Brain microvascular endothelial cell (primary cell): ENCODE measurements around the gene ABHD2.

Source experiments
- DNase-seq: peaks from one replicate; pipeline ENCODE4 v3.0.0-alpha.2; 2020
- H3K27ac ChIP-seq: fragments of 250-450 bp; sonication (Bioruptor Pico); 2 replicates; pipeline ENCODE4 v1.5.1; 2020; ENCODE audit warnings: mild to moderate bottlenecking, moderate library complexity
- H3K27me3 ChIP-seq: fragments of 250-450 bp; sonication (Bioruptor Pico); replicated peaks from 2 replicates; pipeline ENCODE4 v1.5.1; 2020; ENCODE audit warnings: mild to moderate bottlenecking
- H3K36me3 ChIP-seq: fragments of 250-450 bp; sonication (Bioruptor Pico); replicated peaks from 2 replicates; pipeline ENCODE4 v1.5.1; 2020; ENCODE audit warnings: mild to moderate bottlenecking
- H3K4me3 ChIP-seq: 2 replicates; pipeline ENCODE4 v1.5.1; 2011; ENCODE audit warnings: low read depth, mild to moderate bottlenecking, control low read depth, low read length, moderate library complexity
- in situ Hi-C: cut with HindIII; loops from 2 replicates; pipeline ENCODE4 v1.10.0; 2017; ENCODE audit warnings: low sequenced_read_pairs, low pct_ligation_motif_present
- TF ChIP-seq, protein P1 (sequence below): IDR thresholded peaks from 2 replicates; pipeline ENCODE4 v1.5.1; 2011; ENCODE audit warnings: low read depth, mild to moderate bottlenecking, moderate library complexity, low read length, control low read depth, inconsistent platforms; ENCODE audit errors: missing control alignments

The ABHD2 gene

DNA sequence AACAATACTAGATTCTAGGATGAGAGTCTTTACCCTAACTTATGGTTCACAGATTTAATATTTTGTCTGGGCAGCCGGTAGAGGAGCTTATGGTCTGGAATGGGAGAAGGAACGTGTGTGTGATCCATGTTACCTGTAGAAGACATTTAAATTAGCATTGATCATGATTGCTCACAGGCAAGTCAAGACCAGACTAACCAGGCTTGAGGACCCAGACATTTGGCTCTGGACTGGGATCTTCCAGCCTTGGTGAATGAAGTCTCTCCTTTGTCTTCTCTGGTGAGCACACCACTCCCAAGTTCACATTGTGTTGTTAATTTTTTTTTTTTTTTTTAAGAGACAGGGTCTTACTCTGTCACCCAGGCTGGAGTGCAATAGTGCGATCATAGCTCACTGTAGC, 11.7 kb downstream of the ABHD2 start:
- TF ChIP-seq, protein P1, sequence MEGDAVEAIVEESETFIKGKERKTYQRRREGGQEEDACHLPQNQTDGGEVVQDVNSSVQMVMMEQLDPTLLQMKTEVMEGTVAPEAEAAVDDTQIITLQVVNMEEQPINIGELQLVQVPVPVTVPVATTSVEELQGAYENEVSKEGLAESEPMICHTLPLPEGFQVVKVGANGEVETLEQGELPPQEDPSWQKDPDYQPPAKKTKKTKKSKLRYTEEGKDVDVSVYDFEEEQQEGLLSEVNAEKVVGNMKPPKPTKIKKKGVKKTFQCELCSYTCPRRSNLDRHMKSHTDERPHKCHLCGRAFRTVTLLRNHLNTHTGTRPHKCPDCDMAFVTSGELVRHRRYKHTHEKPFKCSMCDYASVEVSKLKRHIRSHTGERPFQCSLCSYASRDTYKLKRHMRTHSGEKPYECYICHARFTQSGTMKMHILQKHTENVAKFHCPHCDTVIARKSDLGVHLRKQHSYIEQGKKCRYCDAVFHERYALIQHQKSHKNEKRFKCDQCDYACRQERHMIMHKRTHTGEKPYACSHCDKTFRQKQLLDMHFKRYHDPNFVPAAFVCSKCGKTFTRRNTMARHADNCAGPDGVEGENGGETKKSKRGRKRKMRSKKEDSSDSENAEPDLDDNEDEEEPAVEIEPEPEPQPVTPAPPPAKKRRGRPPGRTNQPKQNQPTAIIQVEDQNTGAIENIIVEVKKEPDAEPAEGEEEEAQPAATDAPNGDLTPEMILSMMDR: no peak
- Histone ChIP-seq H3K27me3 (no peaks in the 10 kb centered on the region), H3K4me3 (no peak overlapping the region), H3K36me3 (no peaks in the 10 kb centered on the region), H3K27ac (no peak overlapping the region)
- no peak for DNase-seq
- in situ Hi-C loops: no loop called here

DNA sequence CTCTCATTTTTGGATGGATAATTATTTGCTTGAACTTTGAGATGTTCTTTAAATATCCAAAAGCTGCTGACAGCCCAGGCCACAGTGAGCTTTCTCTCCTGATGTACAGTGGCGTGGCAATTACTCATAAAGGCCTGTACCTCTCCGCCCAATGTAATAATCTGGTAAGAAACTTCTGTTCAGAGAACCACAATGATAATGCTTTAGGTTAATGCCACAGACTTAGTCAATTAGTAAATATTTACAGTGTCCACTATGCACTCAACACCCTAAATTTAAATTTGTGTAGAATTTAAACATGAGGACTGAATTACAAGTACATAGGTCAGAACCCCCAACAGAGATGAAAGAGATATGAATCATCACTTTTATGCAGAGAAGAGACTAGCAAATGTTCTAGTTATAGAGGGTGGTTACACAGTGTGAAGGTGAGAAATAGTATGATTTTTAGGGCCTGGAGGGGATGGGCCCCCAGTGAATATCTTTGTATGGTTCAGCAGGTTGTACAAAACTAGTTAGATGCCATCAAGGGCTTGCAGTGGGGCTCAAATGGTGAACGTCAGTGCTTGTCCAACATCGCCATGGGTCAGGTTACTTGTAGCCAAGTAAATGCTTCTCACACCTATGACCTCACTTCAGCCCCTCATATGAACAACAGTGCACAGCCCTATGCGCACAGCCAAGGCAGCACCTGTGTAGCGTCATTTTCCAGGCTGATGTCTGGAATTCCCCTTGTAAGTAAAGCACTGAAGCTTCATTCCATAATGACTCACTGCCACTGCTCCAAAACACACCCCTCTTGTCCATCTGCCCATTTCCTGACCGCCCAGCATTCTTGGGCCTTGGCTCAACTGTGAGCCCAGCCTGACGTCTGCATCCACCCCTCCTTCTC, 13.3 kb downstream of the ABHD2 start:
- in situ Hi-C loops: no loop called here
- H3K27me3 ChIP-seq: no peaks in the 10 kb centered on the region
- H3K36me3 ChIP-seq: no peaks in the 10 kb centered on the region
- TF ChIP-seq, protein P1: no peak
- peak overlapping the region; percentile 92 for H3K27ac ChIP-seq
- peak; percentile 96 for DNase-seq
- H3K4me3 ChIP-seq: no peak overlapping the region

DNA sequence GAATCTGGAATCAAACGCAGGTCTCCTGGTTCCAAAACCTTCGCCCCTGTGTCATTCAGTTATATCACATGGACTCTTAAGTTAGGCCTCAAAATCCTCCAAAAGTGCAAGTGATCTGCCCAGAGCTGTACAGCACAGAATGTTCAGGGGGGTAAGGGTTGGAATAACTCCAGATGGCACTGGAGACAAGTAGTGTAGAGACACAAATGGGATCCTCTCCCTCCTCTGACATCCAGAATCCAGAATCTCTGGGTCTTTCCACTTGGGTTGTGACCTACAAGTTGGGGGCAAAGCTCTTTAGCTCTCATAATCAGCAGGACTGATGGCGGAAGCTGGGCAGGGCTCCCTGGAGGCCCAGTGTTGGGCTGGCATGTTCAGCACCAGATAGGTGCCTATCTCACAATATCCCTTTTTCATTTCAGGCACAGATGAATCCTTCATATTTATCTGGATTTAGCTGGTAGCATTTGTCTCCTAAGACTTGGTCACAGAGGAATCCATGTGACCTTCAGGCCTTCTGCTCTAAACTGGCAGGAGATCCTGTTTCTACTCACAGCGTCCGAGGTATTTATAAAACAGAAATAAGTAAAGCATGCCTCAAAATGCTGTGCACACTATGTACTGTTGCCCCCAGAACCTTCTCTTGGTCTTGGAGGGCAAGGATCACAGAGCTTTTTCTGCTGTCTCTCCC, 15.4 kb downstream of the ABHD2 start:
- no peak for DNase-seq
- Histone ChIP-seq H3K4me3 (no peak overlapping the region), H3K27ac (peak overlapping the region; percentile 89), H3K36me3 (no peaks in the 10 kb centered on the region), H3K27me3 (no peaks in the 10 kb centered on the region)
- in situ Hi-C loops: no loop called here
- TF ChIP-seq, protein P1: no peak

DNA sequence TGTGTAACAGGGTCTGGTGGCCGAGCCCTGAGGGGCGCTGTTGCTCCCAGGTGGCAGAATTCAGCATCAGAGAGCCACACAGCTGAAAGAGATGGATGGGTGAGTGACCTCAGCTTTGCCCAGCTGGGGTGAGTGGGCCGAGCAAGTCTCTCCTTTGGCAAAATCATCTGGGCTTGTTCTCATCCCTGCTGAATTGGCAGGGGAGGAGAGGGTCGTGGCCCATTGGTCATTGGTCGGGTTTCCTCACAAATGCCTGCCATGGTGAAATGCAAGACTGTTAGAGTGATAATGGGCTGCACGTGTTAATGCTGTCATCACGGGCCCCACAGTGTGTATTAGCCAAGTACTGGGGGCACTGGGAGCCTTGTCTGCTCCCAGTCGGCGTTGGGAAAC, 15.9 kb downstream of the ABHD2 start:
- H3K27ac ChIP-seq: peak overlapping the region; percentile 89
- in situ Hi-C loops: no loop called here
- TF ChIP-seq, protein P1: peak; percentile 9
- H3K4me3 ChIP-seq: no peak overlapping the region
- H3K27me3 ChIP-seq: no peaks in the 10 kb centered on the region
- H3K36me3 ChIP-seq: no peaks in the 10 kb centered on the region
- DNase-seq: no peak

DNA sequence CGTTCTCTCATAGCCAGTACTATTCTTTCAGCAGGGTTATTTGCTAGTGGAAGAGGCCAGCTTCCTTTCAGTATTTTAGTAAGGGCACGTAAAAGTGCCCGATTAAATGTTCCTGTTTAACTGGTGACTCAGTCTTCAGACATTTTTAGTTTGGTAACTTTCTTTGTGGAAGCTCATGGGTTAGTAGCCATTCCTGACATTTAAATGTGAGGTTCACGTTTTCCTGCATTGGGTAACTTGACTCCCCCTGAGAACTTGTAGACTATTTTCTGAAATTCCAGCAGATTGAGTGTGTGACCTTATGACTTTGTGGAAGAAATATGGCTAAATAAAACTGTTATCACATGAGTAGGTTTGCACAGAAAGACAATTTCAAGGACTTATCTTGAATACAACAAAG, 16.9 kb downstream of the ABHD2 start:
- Histone ChIP-seq H3K27ac (peak overlapping the region; percentile 89), H3K27me3 (no peaks in the 10 kb centered on the region), H3K36me3 (no peaks in the 10 kb centered on the region), H3K4me3 (no peak overlapping the region)
- TF ChIP-seq, protein P1: no peak
- in situ Hi-C loops: no loop called here
- DNase-seq: peak; percentile 87
